Pons (tissue), 1 donor: ENCODE results near the gene ABCA6.
"Not testable (repeated sequence)": the region's sequence is repeated elsewhere in the genome, so short reads cannot be mapped to it uniquely, and the experiment has no call there.

ENCODE experiments used
- DNase-seq: peaks from one replicate; pipeline ENCODE4 v3.0.0-alpha.2; 2016; ENCODE audit warnings: low spot score

The ABCA6 gene

GRCh38 chr17:69141431-69142174, at the start of gene ABCA6:
Gene ABCA6 (minus strand): TSS chr17:69141895. CDS start chr17:69140703, 1,192 bp downstream.
- DNase-seq: peak; percentile 79

GRCh38 chr17:69188796-69189195, 47.1 kb upstream of the ABCA6 start:
- DNase-seq: no peak

- no peak for DNase-seq
These were observed 46.4 kb upstream of the ABCA6 start for GRCh38 chr17:69188064-69188463.

- no peak for DNase-seq
These were observed 45.6 kb upstream of the ABCA6 start for GRCh38 chr17:69187294-69187693.

GRCh38 chr17:69179227-69179952, 37.7 kb upstream of the ABCA6 start:
- DNase-seq: no peak

GRCh38 chr17:69176457-69176795, 34.7 kb upstream of the ABCA6 start:
- DNase-seq: no peak

- DNase-seq: no peak
These were observed 34.1 kb upstream of the ABCA6 start for GRCh38 chr17:69175625-69176456.

GRCh38 chr17:69175262-69175624, 33.5 kb upstream of the ABCA6 start:
- no peak for DNase-seq

- DNase-seq: no peak
These were observed 31.4 kb upstream of the ABCA6 start for GRCh38 chr17:69173118-69173517.

- DNase-seq: no peak
These were observed 28.7 kb upstream of the ABCA6 start for GRCh38 chr17:69170377-69170776.

- not testable (repeated sequence) for DNase-seq
These were observed 26.9 kb upstream of the ABCA6 start for GRCh38 chr17:69168642-69169041.

- DNase-seq: no peak
These were observed 25.3 kb upstream of the ABCA6 start for GRCh38 chr17:69166957-69167356.

GRCh38 chr17:69164206-69164605, 22.5 kb upstream of the ABCA6 start:
- no peak for DNase-seq

- DNase-seq: no peak
These were observed 17.7 kb upstream of the ABCA6 start for GRCh38 chr17:69159418-69159817.

GRCh38 chr17:69154267-69154666, 12.6 kb upstream of the ABCA6 start:
- DNase-seq: no peak

GRCh38 chr17:69150333-69150732, 8.6 kb upstream of the ABCA6 start:
- DNase-seq: no peak

GRCh38 chr17:69147460-69147859, 5.8 kb upstream of the ABCA6 start:
- DNase-seq: no peak

- DNase-seq: no peak
These were observed 2.9 kb upstream of the ABCA6 start for GRCh38 chr17:69144331-69145255.

- no peak for DNase-seq
These were observed 2.1 kb upstream of the ABCA6 start for GRCh38 chr17:69143683-69144231.

GRCh38 chr17:69143151-69143550, 1.5 kb upstream of the ABCA6 start:
- no peak for DNase-seq

- DNase-seq: no peak
These were observed 594 bp upstream of the ABCA6 start for GRCh38 chr17:69142175-69142802.
